Measurements from ENCODE around the gene CDKN1A. TPM values are rescaled to one million over a fixed set of nuclear protein-coding genes. Genes with fewer than 3 reads are reported as not detected.

CDKN1A gene
- total and polyA plus RNA-seq, 9 of the 15 experiments (the other 6 are each of a cell fraction or from before 2014, with no cell fraction given), result 0.25 to 8.1 (median 5.1) TPM

DNA sequence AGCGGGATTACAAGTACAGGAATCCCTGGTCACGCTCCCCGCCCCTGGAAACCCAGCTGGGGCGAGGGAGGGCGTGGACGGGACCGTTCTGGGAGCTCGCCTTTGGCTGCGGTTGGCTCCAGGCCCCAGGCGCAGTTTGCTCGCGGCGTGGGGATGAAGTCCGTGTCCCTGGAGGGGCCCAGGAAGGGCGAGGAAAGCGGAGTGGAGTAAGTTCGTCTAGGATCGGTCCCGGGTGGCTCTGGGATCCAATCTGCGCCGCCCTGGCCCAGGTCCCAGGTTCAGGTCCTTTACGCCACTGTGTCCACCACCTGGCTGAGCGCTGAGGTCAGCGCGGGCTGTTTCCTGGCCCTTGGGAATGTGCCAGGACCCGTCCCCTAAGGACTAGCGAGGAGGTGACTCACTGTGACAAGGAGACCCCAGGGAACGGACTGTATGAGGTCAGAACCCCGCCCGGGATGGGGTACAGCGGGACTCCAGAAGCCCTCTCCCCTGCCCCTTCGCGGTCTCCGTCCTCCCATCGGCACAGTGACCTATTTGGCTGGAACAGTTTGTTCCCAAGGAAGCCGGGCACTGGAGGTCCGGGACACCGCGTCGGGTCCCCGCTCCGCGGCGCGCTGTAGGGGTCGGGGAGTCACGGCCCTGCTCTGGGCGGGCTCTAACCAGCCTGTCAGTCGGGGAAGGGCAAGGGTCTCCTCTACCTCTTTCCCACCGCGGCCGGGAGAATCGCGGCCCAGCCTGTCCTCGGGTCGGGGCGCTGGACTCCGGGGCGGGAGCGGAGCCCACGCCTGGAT, 724 bp downstream of the CDKN1A start (continued):
- TF ChIP-seq, protein P1, sequence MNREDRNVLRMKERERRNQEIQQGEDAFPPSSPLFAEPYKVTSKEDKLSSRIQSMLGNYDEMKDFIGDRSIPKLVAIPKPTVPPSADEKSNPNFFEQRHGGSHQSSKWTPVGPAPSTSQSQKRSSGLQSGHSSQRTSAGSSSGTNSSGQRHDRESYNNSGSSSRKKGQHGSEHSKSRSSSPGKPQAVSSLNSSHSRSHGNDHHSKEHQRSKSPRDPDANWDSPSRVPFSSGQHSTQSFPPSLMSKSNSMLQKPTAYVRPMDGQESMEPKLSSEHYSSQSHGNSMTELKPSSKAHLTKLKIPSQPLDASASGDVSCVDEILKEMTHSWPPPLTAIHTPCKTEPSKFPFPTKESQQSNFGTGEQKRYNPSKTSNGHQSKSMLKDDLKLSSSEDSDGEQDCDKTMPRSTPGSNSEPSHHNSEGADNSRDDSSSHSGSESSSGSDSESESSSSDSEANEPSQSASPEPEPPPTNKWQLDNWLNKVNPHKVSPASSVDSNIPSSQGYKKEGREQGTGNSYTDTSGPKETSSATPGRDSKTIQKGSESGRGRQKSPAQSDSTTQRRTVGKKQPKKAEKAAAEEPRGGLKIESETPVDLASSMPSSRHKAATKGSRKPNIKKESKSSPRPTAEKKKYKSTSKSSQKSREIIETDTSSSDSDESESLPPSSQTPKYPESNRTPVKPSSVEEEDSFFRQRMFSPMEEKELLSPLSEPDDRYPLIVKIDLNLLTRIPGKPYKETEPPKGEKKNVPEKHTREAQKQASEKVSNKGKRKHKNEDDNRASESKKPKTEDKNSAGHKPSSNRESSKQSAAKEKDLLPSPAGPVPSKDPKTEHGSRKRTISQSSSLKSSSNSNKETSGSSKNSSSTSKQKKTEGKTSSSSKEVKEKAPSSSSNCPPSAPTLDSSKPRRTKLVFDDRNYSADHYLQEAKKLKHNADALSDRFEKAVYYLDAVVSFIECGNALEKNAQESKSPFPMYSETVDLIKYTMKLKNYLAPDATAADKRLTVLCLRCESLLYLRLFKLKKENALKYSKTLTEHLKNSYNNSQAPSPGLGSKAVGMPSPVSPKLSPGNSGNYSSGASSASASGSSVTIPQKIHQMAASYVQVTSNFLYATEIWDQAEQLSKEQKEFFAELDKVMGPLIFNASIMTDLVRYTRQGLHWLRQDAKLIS (CRISPR knock-in tag; IDR thresholded peaks at IDR 0.05), result no peak; the same call in 1 of the 2 replicates
- TF ChIP-seq TAF15 (IDR thresholded peaks at IDR 0.05; ENCODE audit: low read depth, low read length) (no peak), KAT7 (CRISPR knock-in tag; IDR thresholded peaks at IDR 0.05; ENCODE audit: borderline replicate concordance) (no peak), POLR2AphosphoS2 (IDR thresholded peaks at IDR 0.05; ENCODE audit: low read length) (no peak), NFRKB (IDR thresholded peaks at IDR 0.05; ENCODE audit: low read depth) (no peak), OTX1 (CRISPR knock-in tag; IDR thresholded peaks at IDR 0.05) (no peak), ARID2 (IDR thresholded peaks at IDR 0.05) (no peak), SOX6 (IDR thresholded peaks at IDR 0.05) (no peak), GTF2F1 (IDR thresholded peaks at IDR 0.05; ENCODE audit: low read depth, low read length) (no peak), FOXK2 (conservative IDR thresholded peaks at IDR 0.05 in 1 of 2, IDR thresholded peaks at IDR 0.05 in 1 of 2; ENCODE audit: low read depth in 2 of 2) (no peak), NCOA2 (IDR thresholded peaks at IDR 0.05; ENCODE audit: partially characterized antibody in 2 of 2) (no peak), ZFPM2 (CRISPR knock-in tag; IDR thresholded peaks at IDR 0.05) (no peak), MIER1 (IDR thresholded peaks at IDR 0.05; ENCODE audit: low read depth) (no peak), DDX20 (tag; IDR thresholded peaks at IDR 0.05; ENCODE audit: low read depth) (no peak)
- TF ChIP-seq, protein P2, sequence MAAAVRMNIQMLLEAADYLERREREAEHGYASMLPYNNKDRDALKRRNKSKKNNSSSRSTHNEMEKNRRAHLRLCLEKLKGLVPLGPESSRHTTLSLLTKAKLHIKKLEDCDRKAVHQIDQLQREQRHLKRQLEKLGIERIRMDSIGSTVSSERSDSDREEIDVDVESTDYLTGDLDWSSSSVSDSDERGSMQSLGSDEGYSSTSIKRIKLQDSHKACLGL (CRISPR knock-in tag; IDR thresholded peaks at IDR 0.05; ENCODE audit: borderline replicate concordance, poor library complexity, severe bottlenecking), result no peak
- TF ChIP-seq, protein P3, sequence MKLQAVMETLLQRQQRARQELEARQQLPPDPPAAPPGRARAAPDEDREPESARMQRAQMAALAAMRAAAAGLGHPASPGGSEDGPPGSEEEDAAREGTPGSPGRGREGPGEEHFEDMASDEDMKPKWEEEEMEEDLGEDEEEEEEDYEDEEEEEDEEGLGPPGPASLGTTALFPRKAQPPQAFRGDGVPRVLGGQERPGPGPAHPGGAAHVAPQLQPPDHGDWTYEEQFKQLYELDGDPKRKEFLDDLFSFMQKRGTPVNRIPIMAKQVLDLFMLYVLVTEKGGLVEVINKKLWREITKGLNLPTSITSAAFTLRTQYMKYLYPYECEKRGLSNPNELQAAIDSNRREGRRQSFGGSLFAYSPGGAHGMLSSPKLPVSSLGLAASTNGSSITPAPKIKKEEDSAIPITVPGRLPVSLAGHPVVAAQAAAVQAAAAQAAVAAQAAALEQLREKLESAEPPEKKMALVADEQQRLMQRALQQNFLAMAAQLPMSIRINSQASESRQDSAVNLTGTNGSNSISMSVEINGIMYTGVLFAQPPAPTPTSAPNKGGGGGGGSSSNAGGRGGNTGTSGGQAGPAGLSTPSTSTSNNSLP (IDR thresholded peaks at IDR 0.05; ENCODE audit: borderline replicate concordance, low read depth, low read length), result no peak
- TF ChIP-seq, protein P4, sequence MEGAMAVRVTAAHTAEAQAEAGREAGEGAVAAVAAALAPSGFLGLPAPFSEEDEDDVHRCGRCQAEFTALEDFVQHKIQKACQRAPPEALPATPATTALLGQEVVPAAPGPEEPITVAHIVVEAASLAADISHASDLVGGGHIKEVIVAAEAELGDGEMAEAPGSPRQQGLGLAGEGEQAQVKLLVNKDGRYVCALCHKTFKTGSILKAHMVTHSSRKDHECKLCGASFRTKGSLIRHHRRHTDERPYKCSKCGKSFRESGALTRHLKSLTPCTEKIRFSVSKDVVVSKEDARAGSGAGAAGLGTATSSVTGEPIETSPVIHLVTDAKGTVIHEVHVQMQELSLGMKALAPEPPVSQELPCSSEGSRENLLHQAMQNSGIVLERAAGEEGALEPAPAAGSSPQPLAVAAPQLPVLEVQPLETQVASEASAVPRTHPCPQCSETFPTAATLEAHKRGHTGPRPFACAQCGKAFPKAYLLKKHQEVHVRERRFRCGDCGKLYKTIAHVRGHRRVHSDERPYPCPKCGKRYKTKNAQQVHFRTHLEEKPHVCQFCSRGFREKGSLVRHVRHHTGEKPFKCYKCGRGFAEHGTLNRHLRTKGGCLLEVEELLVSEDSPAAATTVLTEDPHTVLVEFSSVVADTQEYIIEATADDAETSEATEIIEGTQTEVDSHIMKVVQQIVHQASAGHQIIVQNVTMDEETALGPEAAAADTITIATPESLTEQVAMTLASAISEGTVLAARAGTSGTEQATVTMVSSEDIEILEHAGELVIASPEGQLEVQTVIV (CRISPR knock-in tag; IDR thresholded peaks at IDR 0.05; ENCODE audit: borderline replicate concordance), result no peak

All from K562 (cell line).